ENCODE measurements around the gene RAPGEF1.

The RAPGEF1 gene

GRCh38 chr9:131594906-131595665 is 144.8 kb downstream of the RAPGEF1 start:
- no peak for TF ChIP-seq CTCF (IDR thresholded peaks at IDR 0.05; ENCODE audit: borderline replicate concordance, insufficient read depth, low read depth, low read length)
- H3K4me3 ChIP-seq (ENCODE audit: low read depth, low read length): no peak overlapping the region

GRCh38 chr9:131593936-131594665 is 145.8 kb downstream of the RAPGEF1 start:
- TF ChIP-seq CTCF (IDR thresholded peaks at IDR 0.05; ENCODE audit: borderline replicate concordance, insufficient read depth, low read depth, low read length): no peak
- no peak overlapping the region for H3K4me3 ChIP-seq (ENCODE audit: low read depth, low read length)

DNA sequence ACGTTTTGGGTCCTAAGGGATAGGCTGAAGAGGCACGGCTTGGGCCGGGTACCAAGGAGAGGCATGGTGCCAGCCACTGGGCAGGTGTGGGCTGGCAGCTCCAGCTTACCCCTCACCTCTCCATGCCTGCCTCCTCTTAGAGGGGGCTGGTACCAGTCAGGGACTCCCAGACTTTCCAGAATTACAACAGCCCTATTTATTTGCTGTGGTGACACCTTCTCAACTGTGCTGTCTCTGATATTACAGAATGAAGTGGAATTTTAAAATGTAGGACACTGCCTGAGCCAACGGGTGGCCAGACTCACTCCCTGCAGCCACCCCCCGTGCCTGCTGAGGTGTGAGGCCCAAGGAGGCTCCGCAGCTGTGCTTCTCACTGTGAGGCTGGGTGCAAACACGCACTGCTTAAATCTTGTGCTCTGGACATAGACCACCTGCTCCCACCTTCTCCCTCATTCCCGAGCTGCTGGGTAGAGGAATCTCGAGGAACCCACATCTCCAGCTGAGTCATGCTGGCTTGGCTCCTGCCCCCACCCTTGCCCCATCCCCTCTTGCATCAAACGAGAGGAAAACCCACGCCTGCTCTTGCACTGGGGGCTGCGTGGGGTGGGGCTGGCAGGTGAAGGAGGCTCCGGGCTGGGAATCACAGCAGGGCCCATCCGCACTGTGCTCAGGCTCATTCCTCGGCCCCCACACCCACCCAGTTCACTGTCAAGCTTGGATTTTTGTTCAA is 146.6 kb downstream of the RAPGEF1 start:
- no peak for TF ChIP-seq CTCF (IDR thresholded peaks at IDR 0.05; ENCODE audit: borderline replicate concordance, insufficient read depth, low read depth, low read length)
- no peak overlapping the region for H3K4me3 ChIP-seq (ENCODE audit: low read depth, low read length)

DNA sequence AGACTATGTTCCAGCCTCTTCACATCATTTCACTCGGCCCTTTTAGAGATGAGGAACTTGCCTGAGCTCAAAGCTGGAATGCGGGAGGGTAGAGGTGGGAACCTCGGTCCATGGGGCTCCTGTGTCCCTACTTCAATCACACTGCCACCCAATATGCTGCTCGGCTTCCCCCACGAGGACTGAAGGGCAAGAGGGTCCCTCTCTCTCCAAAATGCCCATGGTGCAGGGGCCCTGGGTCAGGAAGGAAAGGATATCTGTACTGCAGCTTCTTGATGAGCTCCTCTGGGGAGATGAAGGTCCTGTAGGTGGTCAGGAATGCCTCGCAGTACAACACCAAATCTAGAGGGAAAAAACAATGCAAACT is 148.0 kb downstream of the RAPGEF1 start:
- H3K4me3 ChIP-seq (ENCODE audit: low read depth, low read length): no peak overlapping the region
- no peak for TF ChIP-seq CTCF (IDR thresholded peaks at IDR 0.05; ENCODE audit: borderline replicate concordance, insufficient read depth, low read depth, low read length)

GRCh38 chr9:131590907-131591844 is 148.7 kb downstream of the RAPGEF1 start:
- TF ChIP-seq CTCF (IDR thresholded peaks at IDR 0.05; ENCODE audit: borderline replicate concordance, insufficient read depth, low read depth, low read length): peak; percentile 80
- no peak overlapping the region for H3K4me3 ChIP-seq (ENCODE audit: low read depth, low read length)

- no peak for TF ChIP-seq CTCF (IDR thresholded peaks at IDR 0.05; ENCODE audit: borderline replicate concordance, insufficient read depth, low read depth, low read length)
- no peak overlapping the region for H3K4me3 ChIP-seq (ENCODE audit: low read depth, low read length)
Observed at GRCh38 chr9:131590449-131590848, 149.4 kb downstream of the RAPGEF1 start.
